Measurements from ENCODE around the gene SDK2.

The SDK2 gene

GRCh38 chr17:73437826-73438225 lies 206.4 kb downstream of the SDK2 start:
- DNase-seq (ENCODE audit: low read depth, low spot score) = no peak
- H3K27ac ChIP-seq = no peak overlapping the region

GRCh38 chr17:73436954-73437353 lies 207.3 kb downstream of the SDK2 start:
- DNase-seq (ENCODE audit: low read depth, low spot score) = no peak
- no peak overlapping the region for H3K27ac ChIP-seq

GRCh38 chr17:73435412-73435811 lies 208.8 kb downstream of the SDK2 start:
- no peak for DNase-seq (ENCODE audit: low read depth, low spot score)
- no peak overlapping the region for H3K27ac ChIP-seq

GRCh38 chr17:73434154-73434553 lies 210.1 kb downstream of the SDK2 start:
- DNase-seq (ENCODE audit: low read depth, low spot score) = no peak

GRCh38 chr17:73433501-73433900 lies 210.7 kb downstream of the SDK2 start:
- no peak overlapping the region for H3K27ac ChIP-seq
- no peak for DNase-seq (ENCODE audit: low read depth, low spot score)

More at GRCh38 chr17:73434154-73434553, 210.1 kb downstream of the SDK2 start:
- H3K27ac ChIP-seq = no peak overlapping the region

- DNase-seq (ENCODE audit: low read depth, low spot score) = no peak
Observed at GRCh38 chr17:73432624-73433190, 211.5 kb downstream of the SDK2 start.

GRCh38 chr17:73431401-73432205 lies 212.6 kb downstream of the SDK2 start:
- DNase-seq (ENCODE audit: low read depth, low spot score) = no peak
- H3K27ac ChIP-seq = no peak overlapping the region

More at GRCh38 chr17:73432624-73433190, 211.5 kb downstream of the SDK2 start:
- H3K27ac ChIP-seq = no peak overlapping the region

GRCh38 chr17:73430848-73431247 lies 213.4 kb downstream of the SDK2 start:
- H3K27ac ChIP-seq = no peak overlapping the region
- DNase-seq (ENCODE audit: low read depth, low spot score) = no peak

GRCh38 chr17:73430165-73430680 lies 214.0 kb downstream of the SDK2 start:
- H3K27ac ChIP-seq = no peak overlapping the region
- DNase-seq (ENCODE audit: low read depth, low spot score) = no peak

GRCh38 chr17:73429440-73430164 lies 214.6 kb downstream of the SDK2 start:
- no peak overlapping the region for H3K27ac ChIP-seq
- peak; percentile 3 for DNase-seq (ENCODE audit: low read depth, low spot score)

- DNase-seq (ENCODE audit: low read depth, low spot score) = no peak
- H3K27ac ChIP-seq = no peak overlapping the region
Observed at GRCh38 chr17:73427198-73427597, 217.0 kb downstream of the SDK2 start.

- H3K27ac ChIP-seq = no peak overlapping the region
- no peak for DNase-seq (ENCODE audit: low read depth, low spot score)
Observed at GRCh38 chr17:73424571-73424970, 219.7 kb downstream of the SDK2 start.

GRCh38 chr17:73423806-73424205 lies 220.4 kb downstream of the SDK2 start:
- H3K27ac ChIP-seq = no peak overlapping the region
- no peak for DNase-seq (ENCODE audit: low read depth, low spot score)

GRCh38 chr17:73423159-73423715 lies 221.0 kb downstream of the SDK2 start:
- H3K27ac ChIP-seq = no peak overlapping the region
- DNase-seq (ENCODE audit: low read depth, low spot score) = no peak

- DNase-seq (ENCODE audit: low read depth, low spot score) = no peak
- no peak overlapping the region for H3K27ac ChIP-seq
Observed at GRCh38 chr17:73422121-73422520, 222.1 kb downstream of the SDK2 start.

- peak; percentile 72 for DNase-seq (ENCODE audit: low read depth, low spot score)
Observed at GRCh38 chr17:73420897-73421296, 223.3 kb downstream of the SDK2 start.

GRCh38 chr17:73419881-73420280 lies 224.4 kb downstream of the SDK2 start:
- no peak overlapping the region for H3K27ac ChIP-seq
- DNase-seq (ENCODE audit: low read depth, low spot score) = no peak

More at GRCh38 chr17:73420897-73421296, 223.3 kb downstream of the SDK2 start:
- H3K27ac ChIP-seq = no peak overlapping the region

- DNase-seq (ENCODE audit: low read depth, low spot score) = no peak
Observed at GRCh38 chr17:73419051-73419450, 225.2 kb downstream of the SDK2 start.

GRCh38 chr17:73415782-73416181 lies 228.5 kb downstream of the SDK2 start:
- H3K27ac ChIP-seq = no peak overlapping the region

More at GRCh38 chr17:73419051-73419450, 225.2 kb downstream of the SDK2 start:
- no peak overlapping the region for H3K27ac ChIP-seq

GRCh38 chr17:73414171-73414955 lies 229.9 kb downstream of the SDK2 start:
- H3K27ac ChIP-seq = no peak overlapping the region
- no peak for DNase-seq (ENCODE audit: low read depth, low spot score)

More at GRCh38 chr17:73415782-73416181, 228.5 kb downstream of the SDK2 start:
- DNase-seq (ENCODE audit: low read depth, low spot score) = no peak

All from epithelial cell of prostate (primary cell).